T-helper 1 cell (primary cell): ENCODE results near the gene GREB1L.

Experiments used
- DNase-seq, 5 donors: peaks; one replicate each; pipeline ENCODE4 v3.0.0-alpha.2; 2012 to 2020

The GREB1L gene

GRCh38 chr18:21451851-21452250 lies 209.8 kb downstream of the GREB1L start:
- no peak for DNase-seq

- DNase-seq = no peak
Measured at GRCh38 chr18:21452276-21452780, 210.3 kb downstream of the GREB1L start.

DNA sequence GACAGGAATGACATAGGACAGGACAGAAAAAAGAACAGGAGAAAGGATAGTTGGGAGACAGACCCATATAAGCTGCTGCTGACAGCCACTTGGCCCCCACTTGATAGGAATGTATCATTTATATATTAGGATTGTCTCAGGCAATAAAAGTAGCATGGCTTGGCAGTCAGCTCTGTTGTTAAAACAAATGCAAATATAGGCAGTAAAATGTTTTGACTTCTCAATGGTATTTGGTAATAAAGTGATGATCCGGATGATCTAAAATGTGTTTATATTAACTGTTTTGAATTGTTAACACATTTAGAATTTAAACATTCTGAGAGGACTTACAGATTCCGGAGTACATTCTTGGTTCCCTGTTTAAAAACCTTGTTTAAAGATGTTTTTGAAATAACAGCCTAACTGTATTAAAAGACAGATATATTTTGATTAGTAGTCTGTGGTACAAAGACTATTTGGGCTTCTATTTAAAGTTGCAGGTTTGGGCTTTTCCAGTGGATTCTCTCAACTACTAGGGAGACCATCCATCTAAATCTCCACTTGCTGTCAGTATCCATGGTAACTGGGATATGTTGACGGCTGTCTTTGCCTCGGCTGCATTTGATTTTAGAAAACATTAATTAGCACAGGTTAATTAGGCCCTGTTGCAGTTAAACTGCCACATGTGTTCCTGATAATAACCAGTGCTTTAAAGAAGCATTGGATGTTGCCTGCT lies 210.9 kb downstream of the GREB1L start:
- DNase-seq = no peak

DNA sequence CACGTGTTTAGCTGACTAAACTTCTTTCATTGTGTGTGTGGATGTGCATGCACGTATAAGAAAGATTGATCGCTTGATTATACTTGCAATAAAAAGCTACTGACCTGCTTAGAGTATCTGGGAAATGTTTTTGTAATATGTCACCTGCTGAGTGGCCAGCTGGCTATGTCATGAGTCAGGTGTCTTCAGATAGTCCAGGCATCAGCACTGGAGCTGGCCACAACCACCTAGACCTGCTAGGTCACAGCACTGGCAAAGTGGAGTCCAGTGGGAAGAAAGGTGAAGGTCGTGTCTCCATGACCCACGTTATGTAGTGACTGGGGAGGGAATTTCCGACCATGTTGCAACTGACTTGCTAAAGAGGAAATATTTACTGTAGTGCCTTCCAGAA lies 211.5 kb downstream of the GREB1L start:
- no peak for DNase-seq

DNA sequence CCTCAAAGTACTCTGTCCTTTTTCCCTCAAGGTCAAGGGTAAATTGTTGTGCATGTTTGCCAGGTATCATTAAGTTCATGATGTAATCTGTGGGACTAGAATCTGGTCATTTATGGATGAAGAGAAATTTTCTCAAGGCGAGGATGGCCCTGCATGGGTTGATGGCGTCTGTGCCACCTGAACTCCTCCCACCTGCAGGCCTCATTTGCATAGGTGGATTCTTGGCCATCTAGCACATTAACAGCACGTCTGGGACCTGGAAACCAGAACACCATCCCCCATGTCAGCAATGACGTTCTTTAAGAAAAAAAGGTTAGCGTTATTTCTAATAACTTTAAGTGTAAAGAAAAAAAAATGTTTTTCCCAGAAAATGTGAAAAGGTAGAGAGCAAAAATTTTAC lies 212.7 kb downstream of the GREB1L start:
- DNase-seq = no peak

DNA sequence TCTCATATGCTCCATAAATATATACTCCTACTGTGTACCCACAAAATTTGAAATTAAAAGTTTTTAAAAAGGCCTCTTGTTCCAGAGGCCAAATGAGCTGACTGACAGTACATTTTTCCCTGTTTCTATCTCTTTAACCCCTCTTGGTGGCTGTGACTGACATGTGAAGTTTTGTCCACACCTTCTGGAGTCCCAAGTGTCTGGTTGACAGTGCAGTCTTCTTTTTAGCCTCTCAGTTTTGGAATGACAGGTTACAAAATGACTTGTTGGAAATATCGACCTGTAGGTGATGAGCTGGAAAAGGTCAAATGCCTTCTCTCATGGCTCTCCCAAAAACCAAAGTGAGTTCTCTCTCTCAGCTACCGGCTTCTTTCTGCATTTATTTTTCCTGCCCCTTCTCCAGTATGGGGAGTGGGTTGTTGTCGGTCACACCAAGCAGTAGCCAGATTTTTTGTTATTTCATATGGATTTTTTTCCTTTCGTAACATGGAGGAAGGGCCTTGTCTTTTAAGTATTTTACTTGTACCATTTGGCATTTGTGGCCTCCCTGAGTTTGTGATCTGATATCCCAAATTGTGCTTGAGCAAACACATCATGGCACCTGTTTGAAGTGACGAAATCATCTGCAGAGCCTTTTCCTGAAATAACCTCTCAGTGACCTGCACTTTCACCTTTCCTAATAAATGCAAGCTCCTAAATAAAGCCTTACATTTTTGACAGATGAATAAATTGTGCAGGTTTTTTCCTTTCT lies 214.6 kb downstream of the GREB1L start:
- DNase-seq = no peak

DNA sequence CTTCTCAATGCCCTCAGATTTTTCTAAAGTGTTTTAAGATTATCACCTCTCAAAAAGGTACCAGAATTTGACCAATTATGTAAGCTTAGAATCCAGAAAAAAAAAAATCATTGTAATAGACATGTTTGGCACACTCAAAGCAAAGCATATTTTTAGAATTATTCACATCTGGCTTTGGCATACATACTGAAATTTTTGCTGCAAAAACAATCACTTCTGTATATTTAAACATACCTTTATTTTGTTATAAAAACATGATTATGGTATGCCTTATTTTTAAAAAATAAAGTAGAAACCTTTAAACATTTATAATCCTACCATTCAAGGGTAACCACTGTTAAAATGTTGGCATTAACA lies 215.1 kb downstream of the GREB1L start:
- no peak for DNase-seq

GRCh38 chr18:21458310-21458709 lies 216.3 kb downstream of the GREB1L start:
- DNase-seq = no peak

GRCh38 chr18:21458788-21459187 lies 216.8 kb downstream of the GREB1L start:
- DNase-seq = no peak

- DNase-seq = no peak
Measured at GRCh38 chr18:21459706-21460286, 217.8 kb downstream of the GREB1L start.

DNA sequence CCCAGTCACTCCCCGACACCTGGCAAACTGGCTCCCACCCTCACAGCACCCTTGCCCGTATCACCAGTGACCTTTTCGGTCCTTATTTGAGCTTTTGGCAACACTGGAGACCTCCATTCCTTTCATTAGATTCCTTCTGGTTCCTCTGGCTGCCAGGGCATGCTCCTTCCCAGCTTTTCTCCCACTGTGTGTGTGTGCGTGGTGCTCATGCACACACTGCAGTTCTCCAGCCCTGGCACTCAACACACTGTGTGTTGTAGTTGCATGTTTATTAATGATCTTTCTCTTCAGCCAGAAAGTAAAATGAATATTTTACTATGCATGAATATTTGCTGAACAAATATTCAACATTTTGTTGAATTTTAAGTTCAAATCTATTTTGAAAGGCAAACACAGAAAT lies 219.4 kb downstream of the GREB1L start:
- no peak for DNase-seq

- no peak for DNase-seq
Measured at GRCh38 chr18:21463718-21464117, 221.7 kb downstream of the GREB1L start.

DNA sequence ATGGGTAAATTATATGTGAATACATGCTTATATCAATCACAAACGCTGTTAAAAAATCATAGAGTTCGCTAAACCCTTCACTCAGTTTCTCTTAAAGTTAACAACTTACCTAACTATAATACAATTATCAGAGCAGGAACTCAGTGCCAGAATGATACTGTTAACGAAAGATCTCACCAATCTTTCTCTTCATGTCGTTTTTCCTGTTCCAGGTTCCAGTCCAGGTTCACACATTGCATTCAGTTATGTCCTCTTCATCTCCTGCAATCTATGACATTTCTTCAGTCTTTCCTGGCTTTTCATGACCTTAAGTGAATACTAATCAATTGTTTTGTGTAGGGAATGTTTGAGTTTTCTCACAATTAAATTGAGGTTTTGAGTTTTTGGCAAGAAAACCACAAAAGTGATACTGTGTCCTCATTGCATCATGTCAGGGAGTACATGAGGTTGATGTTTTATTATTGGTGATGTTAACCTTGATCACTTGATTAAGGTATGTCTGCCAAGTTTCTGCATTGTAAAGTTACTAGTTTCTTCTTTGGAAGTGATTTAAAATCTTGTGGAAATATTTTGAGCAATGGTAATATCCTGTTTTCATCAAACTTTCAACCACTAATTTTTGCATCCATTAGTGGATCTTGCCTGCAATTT lies 226.6 kb downstream of the GREB1L start:
- no peak for DNase-seq

DNA sequence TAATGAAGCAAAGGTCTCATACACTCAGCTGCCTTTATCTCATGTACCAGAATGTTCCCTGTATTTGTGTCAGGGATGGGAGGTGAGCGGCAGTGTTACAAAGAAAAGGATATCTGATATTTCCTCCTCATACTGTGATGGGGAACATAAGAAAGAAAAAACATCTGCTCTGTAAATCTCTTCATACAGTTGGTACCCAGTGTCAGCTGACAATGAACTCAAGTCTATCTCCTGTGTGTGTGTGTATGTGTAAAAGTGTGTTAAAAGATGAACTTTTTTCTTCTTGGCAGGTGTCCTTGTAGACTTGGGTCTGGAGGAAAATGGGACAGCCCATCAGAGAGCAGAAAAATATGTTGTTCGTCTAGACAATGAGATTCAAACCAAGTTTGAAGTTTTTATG lies 230.7 kb downstream of the GREB1L start:
- no peak for DNase-seq

- no peak for DNase-seq
Measured at GRCh38 chr18:21474621-21475020, 232.6 kb downstream of the GREB1L start.

- DNase-seq = no peak
Measured at GRCh38 chr18:21479721-21480120, 237.7 kb downstream of the GREB1L start.

DNA sequence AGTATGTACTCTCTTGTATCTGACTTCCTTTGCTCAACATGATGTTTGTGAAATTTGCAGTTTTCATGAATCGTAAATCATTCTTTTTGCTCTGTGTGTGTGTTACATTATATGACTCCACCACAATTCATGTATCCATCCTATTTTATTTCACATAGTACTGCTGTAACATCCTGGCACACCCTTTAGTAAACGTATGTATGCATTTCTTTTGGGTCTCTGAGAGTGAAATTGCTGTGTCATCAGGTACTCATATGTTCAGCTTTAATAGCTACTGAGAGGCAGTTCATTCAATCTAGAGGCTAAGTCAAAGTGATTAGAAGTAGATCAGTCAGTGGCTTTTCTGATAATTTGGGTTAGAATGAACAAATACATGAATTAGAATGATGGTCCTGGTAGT lies 239.7 kb downstream of the GREB1L start:
- no peak for DNase-seq

DNA sequence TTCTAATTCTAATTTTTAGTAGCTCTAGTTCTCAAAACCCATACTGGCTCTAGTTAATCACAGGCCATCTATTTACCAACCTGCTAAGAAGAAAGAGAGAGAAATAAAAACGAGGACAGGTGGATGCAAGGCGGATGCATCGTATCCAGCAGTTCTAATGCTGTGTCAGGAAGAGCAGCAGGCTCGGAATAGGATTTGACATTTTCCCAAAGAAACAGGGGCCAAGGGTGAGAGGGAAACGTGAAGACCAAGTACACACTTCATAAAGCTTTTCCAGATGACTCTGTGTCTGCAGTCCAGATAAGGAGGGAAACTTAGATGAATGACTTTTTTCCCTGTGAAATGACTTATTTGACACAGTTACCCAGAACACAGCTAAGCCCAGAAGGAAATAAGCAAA lies 241.0 kb downstream of the GREB1L start:
- DNase-seq = no peak

DNA sequence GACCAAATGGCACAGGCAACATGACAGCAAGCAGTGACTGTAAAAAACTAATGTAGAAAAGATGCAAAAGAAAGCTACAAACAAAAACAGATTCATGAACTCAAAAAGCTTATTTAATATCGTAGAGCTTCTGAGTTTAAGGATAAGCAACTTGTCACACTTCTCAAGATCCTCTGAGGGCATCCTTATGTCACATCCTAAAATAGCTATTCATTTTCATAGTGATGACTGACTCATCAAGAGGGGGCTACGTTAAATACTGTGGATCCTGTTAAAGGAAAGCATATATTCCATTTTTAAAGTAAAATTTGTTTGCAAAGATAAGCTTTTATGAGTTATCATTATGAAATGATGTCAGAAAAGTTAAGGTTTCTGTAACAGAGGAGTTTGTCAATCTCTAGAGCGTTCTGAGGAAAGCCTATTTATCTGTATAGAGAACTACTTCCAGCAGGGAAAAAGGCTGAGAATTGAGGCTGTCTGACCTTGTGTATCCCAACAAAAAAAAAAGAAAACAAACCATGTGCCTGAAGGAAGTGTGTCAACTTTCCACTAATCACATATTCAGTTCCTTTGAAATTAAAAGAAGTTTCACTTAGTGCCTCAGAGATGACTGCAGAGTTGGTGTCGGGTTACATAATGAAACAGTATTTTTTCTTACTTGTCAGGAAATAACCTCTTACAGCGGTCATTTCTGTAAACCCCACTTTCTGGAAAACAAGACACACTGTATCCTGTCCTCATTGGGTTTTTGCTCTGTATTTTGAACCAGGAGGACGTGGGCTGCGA lies 243.0 kb downstream of the GREB1L start:
- no peak for DNase-seq

- DNase-seq = no peak
Measured at GRCh38 chr18:21486905-21487437, 244.9 kb downstream of the GREB1L start.

- peak in 2 of 5 donors; percentile 15 to 30 for DNase-seq
Measured at GRCh38 chr18:21489119-21489750, 247.2 kb downstream of the GREB1L start.
